Tibial nerve (tissue), 4 donors: ENCODE results near the gene SEC11A.

ENCODE experiments used
- CTCF ChIP-seq, 5 experiments: fragments of 200-600 bp in 3 of 5; fragments of 450-650 bp in 2 of 5; sonication (generic) in 3 of 5; IDR thresholded peaks; one replicate each; pipeline ENCODE4 v1.5.1; 2016 to 2019; ENCODE audit warnings: antibody characterized with exemption in 5 of 5, mild to moderate bottlenecking in 3 of 5, moderate library complexity in 2 of 5
- EP300 ChIP-seq, 2 donors: sonication (generic); formaldehyde crosslinking; IDR thresholded peaks; one replicate each; pipeline ENCODE4 v1.6.1; 2017; ENCODE audit warnings: antibody characterized with exemption in 2 of 2, mild to moderate bottlenecking in 1 of 2
- POLR2A ChIP-seq, 2 donors: fragments of 450-650 bp; IDR thresholded peaks; one replicate each; pipeline ENCODE4 v1.6.1; 2017; ENCODE audit warnings: antibody characterized with exemption in 2 of 2, mild to moderate bottlenecking in 2 of 2, moderate library complexity in 2 of 2

GRCh38 chr15:84684092-84684491 lies 31.8 kb downstream of the SEC11A start:
- no peak for TF ChIP-seq CTCF (IDR thresholded peaks at IDR 0.05)
- TF ChIP-seq POLR2A (IDR thresholded peaks at IDR 0.05), result no peak
- no peak for TF ChIP-seq EP300 (IDR thresholded peaks at IDR 0.05)
